HL-60/S4 treated with phorbol 12-myristate 13-acetate at 8.2 ng/mL for 4 days and 3 days (cell line): ENCODE results near the gene TOR4A.
"Not testable (repeated sequence)": the region's sequence is repeated elsewhere in the genome, so short reads cannot be mapped to it uniquely, and the experiment has no call there.

Experiments used
- in situ Hi-C: fragments of 300-500 bp; cut with MboI; formaldehyde crosslinking; loops from 2 replicates; pipeline ENCODE4 v1.15.0; 2022; ENCODE audit warnings: low sequenced_read_pairs

The TOR4A gene

GRCh38 chr9:137237759-137238726, 39.5 kb upstream of the TOR4A start:
- in situ Hi-C loops, result no loop called here

- in situ Hi-C loops, result not testable (repeated sequence)
These were observed 37.9 kb upstream of the TOR4A start for GRCh38 chr9:137239541-137240200.

- in situ Hi-C loops, result no loop called here
These were observed 37.1 kb upstream of the TOR4A start for GRCh38 chr9:137240318-137240840.

GRCh38 chr9:137240841-137241489, 36.6 kb upstream of the TOR4A start, which contains the start of gene TUBB4B:
TSS of gene TUBB4B (plus strand) at chr9:137241287. CDS start at chr9:137241361, 74 bp downstream.
- in situ Hi-C loops, result no loop called here

GRCh38 chr9:137241490-137242268, 35.8 kb upstream of the TOR4A start:
- in situ Hi-C loops, result no loop called here

GRCh38 chr9:137242269-137243203, 35.0 kb upstream of the TOR4A start:
- in situ Hi-C loops, result no loop called here

GRCh38 chr9:137243266-137243625, 34.3 kb upstream of the TOR4A start:
- in situ Hi-C loops, result not testable (repeated sequence)

GRCh38 chr9:137243626-137244485, 33.7 kb upstream of the TOR4A start:
- in situ Hi-C loops, result no loop called here

- in situ Hi-C loops, result no loop called here
These were observed 32.8 kb upstream of the TOR4A start for GRCh38 chr9:137244486-137245449.

GRCh38 chr9:137245450-137246421, 31.8 kb upstream of the TOR4A start:
- in situ Hi-C loops, result no loop called here

- in situ Hi-C loops, result no loop called here
These were observed 30.2 kb upstream of the TOR4A start for GRCh38 chr9:137247135-137247915.

GRCh38 chr9:137247916-137248175, 29.7 kb upstream of the TOR4A start:
- in situ Hi-C loops, result no loop called here

- in situ Hi-C loops, result no loop called here
These were observed 27.0 kb upstream of the TOR4A start for GRCh38 chr9:137250329-137251193.

- in situ Hi-C loops, result no loop called here
These were observed 26.4 kb upstream of the TOR4A start, which contains the start of gene STPG3 for GRCh38 chr9:137251194-137251461. TSS of gene STPG3 (plus strand) at chr9:137251286. CDS start at chr9:137251287, 1 bp downstream.
